Natural killer cell (primary cell): Measurements from ENCODE around the gene PDILT. TPM values are rescaled to one million over a fixed set of nuclear protein-coding genes. Genes with fewer than 3 reads are reported as not detected.

Source experiments
- ATAC-seq, 3 donors: fragments of 150-1000 bp in 2 of 3; fragments of 200-7000 bp in 1 of 3; cut with Tn5 transposase; 1 replicate in 1 of 3; 2 replicates in 2 of 3; pipeline ENCODE4 v1.10.0; 2021; ENCODE audit warnings: mild to moderate bottlenecking in 2 of 3, moderate library complexity in 2 of 3
- DNase-seq, 2 donors: peaks; one replicate each; pipeline versions ENCODE4 v3.0.0 to v3.0.0-alpha.2; 2013 to 2021; ENCODE audit warnings: mixed read lengths in 1 of 2
- H3K27ac ChIP-seq: one replicate; pipeline ENCODE4 v1.5.1; 2013; ENCODE audit warnings: mild to moderate bottlenecking, low read length
- H3K27me3 ChIP-seq: one replicate; pipeline ENCODE4 v1.6.1; 2013; ENCODE audit warnings: low read length; ENCODE audit not compliant: control insufficient read depth, insufficient read depth
- H3K36me3 ChIP-seq: one replicate; pipeline ENCODE4 v1.6.1; 2013; ENCODE audit warnings: low read length; ENCODE audit not compliant: control insufficient read depth, insufficient read depth
- H3K4me1 ChIP-seq: one replicate; pipeline ENCODE4 v1.6.1; 2013; ENCODE audit warnings: low read length; ENCODE audit not compliant: control insufficient read depth, insufficient read depth
- H3K4me3 ChIP-seq: one replicate; pipeline ENCODE4 v1.5.1; 2013; ENCODE audit warnings: low read length
- H3K9me3 ChIP-seq: one replicate; pipeline ENCODE4 v1.6.1; 2013; ENCODE audit warnings: low read length; ENCODE audit not compliant: control insufficient read depth, insufficient read depth
- H3K27ac Mint-ChIP-seq, 2 donors: one replicate each; pipeline ENCODE4 v1.8.0; 2022; ENCODE audit warnings: mild to moderate bottlenecking in 2 of 2, mixed read lengths in 2 of 2, moderate library complexity in 1 of 2
- H3K27me3 Mint-ChIP-seq, 2 donors: one replicate each; pipeline ENCODE4 v1.8.0; 2022; ENCODE audit warnings: low read depth in 2 of 2, mixed read lengths in 2 of 2
- H3K36me3 Mint-ChIP-seq: one replicate; pipeline ENCODE4 v1.8.0; 2022; ENCODE audit warnings: mixed read lengths
- H3K4me1 Mint-ChIP-seq, 2 donors: one replicate each; pipeline ENCODE4 v1.8.0; 2022; ENCODE audit warnings: mixed read lengths in 2 of 2
- H3K4me3 Mint-ChIP-seq: one replicate; pipeline ENCODE4 v1.8.0; 2022; ENCODE audit warnings: mild to moderate bottlenecking, moderate library complexity, mixed read lengths
- H3K9me3 Mint-ChIP-seq, 2 donors: one replicate each; pipeline ENCODE4 v1.8.0; 2022; ENCODE audit warnings: mixed read lengths in 2 of 2
- CTCF ChIP-seq: fragments of 200-600 bp; IDR thresholded peaks from one replicate; pipeline ENCODE4 v1.8.0; 2022; ENCODE audit warnings: antibody characterized with exemption
- WGBS: methylation state at CpG from one replicate; pipeline ENCODE4 v1.1.7; 2013; ENCODE audit warnings: missing lambda C conversion rate; ENCODE audit not compliant: insufficient coverage; 5-methylcytosine and 5-hydroxymethylcytosine counted together
- intact Hi-C: fragments of 100-400 bp; cut with micrococcal nuclease; formaldehyde crosslinking; loops from one replicate; pipeline ENCODE4 v1.14.2; 2022
- total RNA-seq, 4 donors: library from RNA; stranded (reverse); fragments of 120-200 nt in 1 of 4; gene quantifications; one replicate each; pipeline versions ENCODE4 v1.2.3 to v1.2.4, GENCODE V29; 2013 to 2022

The PDILT gene
- total RNA-seq, 3 donors from 2014 or later (not counting 1 experiment from before 2014, with no cell fraction given): not detected

DNA sequence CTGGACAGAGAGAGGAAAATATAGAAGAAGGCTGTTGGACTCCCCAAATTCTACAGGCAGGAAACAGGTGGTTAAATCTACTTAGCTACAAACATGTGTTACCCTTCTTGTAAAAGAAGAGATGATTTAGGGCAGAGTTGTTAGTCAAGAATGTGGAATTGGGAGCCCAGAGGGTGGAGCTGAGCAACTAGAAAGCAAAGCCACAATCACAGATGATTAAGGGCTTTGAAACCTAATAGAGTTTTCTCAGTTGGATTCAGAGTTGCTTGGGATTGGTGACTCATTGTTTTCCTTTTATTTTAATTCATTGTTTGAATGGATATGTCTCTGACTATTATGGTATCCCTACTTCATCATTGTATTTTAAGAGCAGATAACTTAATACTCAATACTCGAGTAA is 11.0 kb upstream of the PDILT start:
- Histone ChIP-seq H3K27me3 (no peaks in the 10 kb centered on the region), H3K36me3 (no peaks in the 10 kb centered on the region), H3K4me3 (no peak overlapping the region), H3K9me3 (no peaks in the 10 kb centered on the region), H3K4me1 (no peaks in the 10 kb centered on the region), H3K27ac (no peak overlapping the region)
- Mint-ChIP-seq H3K27me3 (peaks cover 7 to 8% of the 10 kb centered on the region in 2 donors), H3K36me3 (no peaks in the 10 kb centered on the region), H3K9me3 (no peaks in the 10 kb centered on the region), H3K4me3 (no peak overlapping the region), H3K27ac (no peak overlapping the region), H3K4me1 (no peaks in the 10 kb centered on the region)
- no CpG with 5 or more reads among the region's 1 CpG for WGBS
- ATAC-seq: no peak
- no peak for TF ChIP-seq CTCF
- intact Hi-C loops: no loop called here
- no peak for DNase-seq

DNA sequence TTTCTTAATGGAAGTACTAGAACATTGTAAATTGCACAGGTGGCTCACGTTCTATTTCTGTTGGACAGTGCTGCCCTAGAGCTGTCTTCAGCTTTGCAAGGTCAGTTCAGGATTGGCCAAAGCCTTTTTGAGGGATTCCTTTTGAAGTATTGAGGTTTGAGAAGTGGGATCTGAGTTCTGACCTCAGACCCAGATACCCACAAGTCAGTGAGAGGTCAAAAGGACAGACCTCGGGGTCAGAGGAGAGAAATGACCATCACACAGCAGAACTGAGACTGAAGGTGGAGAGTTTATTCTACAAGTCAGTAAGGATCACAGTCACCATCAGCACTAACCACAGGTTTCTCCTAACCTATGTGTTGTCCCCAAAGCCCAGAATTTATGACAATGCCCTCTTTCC is 6.5 kb upstream of the PDILT start:
- H3K9me3 ChIP-seq: no peaks in the 10 kb centered on the region
- Mint-ChIP-seq H3K27ac (no peak overlapping the region), H3K36me3 (no peaks in the 10 kb centered on the region), H3K4me1 (no peaks in the 10 kb centered on the region), H3K9me3 (no peaks in the 10 kb centered on the region), H3K4me3 (no peak overlapping the region), H3K27me3 (peaks cover 7 to 8% of the 10 kb centered on the region in 2 donors)
- no peak for TF ChIP-seq CTCF
- ATAC-seq (no peak), DNase-seq (no peak)
- intact Hi-C loops: no loop called here
- no peak overlapping the region for H3K4me3 ChIP-seq
- H3K4me1 ChIP-seq: peaks cover 3% of the 10 kb centered on the region
- no peak overlapping the region for H3K27ac ChIP-seq
- WGBS: 90% methylated on average over 1 of the region's 2 CpGs
- no peaks in the 10 kb centered on the region for H3K27me3 ChIP-seq
- no peaks in the 10 kb centered on the region for H3K36me3 ChIP-seq

GRCh38 chr16:20410121-20410723 is 5.7 kb upstream of the PDILT start:
- Histone ChIP-seq H3K4me1 (peaks cover 3% of the 10 kb centered on the region), H3K9me3 (no peaks in the 10 kb centered on the region), H3K4me3 (no peak overlapping the region), H3K36me3 (no peaks in the 10 kb centered on the region), H3K27ac (no peak overlapping the region), H3K27me3 (no peaks in the 10 kb centered on the region)
- no peak overlapping the region for H3K4me3 Mint-ChIP-seq
- no peaks in the 10 kb centered on the region for H3K4me1 Mint-ChIP-seq
- no peak for TF ChIP-seq CTCF
- WGBS: 42% methylated on average over 4 of the region's 6 CpGs
- peaks cover 4 to 8% of the 10 kb centered on the region in 2 donors for H3K27me3 Mint-ChIP-seq
- intact Hi-C loops: no loop called here
- H3K27ac Mint-ChIP-seq: no peak overlapping the region
- DNase-seq (no peak), ATAC-seq (no peak)
- H3K9me3 Mint-ChIP-seq: no peaks in the 10 kb centered on the region
- no peaks in the 10 kb centered on the region for H3K36me3 Mint-ChIP-seq
